Superior temporal gyrus (tissue), 1 donor: ENCODE measurements around the gene ZDHHC23.

ENCODE experiments used
- DNase-seq: peaks from one replicate; pipeline ENCODE4 v3.0.0-alpha.2; 2016; ENCODE audit errors: extremely low spot score

Gene ZDHHC23

DNA sequence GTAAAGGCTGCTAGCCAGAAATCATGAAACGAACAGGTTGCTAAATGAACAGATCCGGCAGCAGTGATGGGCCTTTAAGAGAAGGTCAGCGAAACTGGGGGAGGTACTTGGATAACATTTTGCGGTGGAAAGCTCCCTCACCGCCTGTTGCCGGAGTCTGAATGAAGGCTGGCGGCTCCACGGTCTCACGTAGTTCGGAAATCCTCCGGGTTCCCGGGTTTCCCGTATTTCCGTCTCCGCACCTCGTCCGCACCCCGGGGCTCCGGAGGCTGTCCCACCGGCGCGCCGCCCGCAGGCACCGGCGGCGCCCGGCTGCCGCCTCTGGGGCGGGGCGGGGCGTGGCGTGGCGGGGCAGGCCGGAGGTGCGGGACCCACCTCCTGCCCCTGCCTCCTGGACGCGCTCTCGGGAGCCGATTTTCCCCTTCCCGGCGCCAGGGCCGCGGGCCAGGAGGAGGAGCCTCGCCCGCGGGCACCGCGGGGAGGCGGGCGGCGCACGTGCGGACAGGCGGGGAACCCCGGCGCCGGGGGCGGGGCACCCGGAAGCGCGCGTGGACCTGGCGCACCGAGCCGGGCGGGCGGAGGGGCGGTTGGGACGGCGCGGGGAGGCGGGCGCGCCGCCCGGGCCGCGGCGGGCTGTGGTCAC, at the start of gene ZDHHC23:
Gene ZDHHC23 (plus strand): TSS at position 642 of the 643 bp plus-strand sequence. CDS start 790 bp downstream, outside the sequence.
- peak; percentile 38 for DNase-seq

DNA sequence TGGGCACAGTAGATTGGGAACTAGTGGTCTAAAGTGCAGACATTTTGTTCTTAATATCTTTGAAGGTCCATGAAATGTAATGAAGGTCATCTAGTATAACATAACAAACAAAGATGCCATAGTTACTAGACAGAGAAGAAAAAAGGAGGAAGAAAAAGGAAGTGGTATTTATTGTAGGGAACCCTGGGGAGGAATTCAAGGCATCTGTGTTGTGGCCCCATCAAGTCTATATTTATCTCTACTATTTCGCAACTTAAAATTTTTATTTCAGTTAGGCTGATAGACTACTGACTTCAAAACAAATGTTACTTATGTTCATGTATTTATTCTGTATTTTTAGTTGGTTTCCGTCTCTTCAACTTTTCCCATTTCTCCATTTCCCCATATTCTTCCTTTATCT, 48.9 kb upstream of the ZDHHC23 start:
- no peak for DNase-seq

GRCh38 chr3:113906568-113907140, 41.2 kb upstream of the ZDHHC23 start:
- no peak for DNase-seq

DNA sequence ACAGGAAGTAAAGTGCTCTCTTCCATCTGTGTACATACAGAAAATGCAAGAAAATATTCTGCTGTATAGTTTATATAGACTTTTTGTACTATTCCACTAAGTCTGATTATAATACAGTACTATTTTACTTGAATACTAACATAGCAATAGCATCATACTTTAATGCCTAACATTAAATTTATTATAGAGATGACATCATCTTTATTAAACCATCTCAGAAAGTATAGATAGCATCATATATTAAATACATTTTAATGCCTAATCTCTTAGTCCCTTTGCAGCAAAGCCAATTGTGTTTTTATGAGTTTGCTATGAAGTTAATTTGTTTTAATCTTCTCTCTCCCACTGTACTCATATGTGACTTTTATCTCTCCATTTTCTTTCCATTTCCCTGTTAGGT, 39.7 kb upstream of the ZDHHC23 start:
- DNase-seq = no peak

DNA sequence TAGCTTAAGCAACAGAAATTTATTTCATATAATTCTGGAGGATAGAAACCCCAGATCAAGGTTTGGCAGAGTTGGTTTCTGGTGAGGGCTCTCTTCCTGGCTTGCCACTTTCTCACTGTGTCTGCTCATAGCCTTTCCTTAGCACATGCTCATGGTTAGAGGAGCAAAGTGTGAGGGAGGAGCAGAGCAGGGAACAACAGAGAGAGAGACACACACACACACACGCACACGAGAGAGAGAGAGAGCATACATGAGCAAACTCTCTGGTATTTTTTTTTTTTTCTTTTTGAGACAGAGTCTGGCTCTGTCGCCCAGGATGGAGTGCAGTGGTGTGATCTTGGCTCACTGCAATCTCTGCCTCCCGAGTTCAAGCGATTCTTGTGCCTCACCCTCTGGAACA, 36.8 kb upstream of the ZDHHC23 start:
- DNase-seq = no peak

DNA sequence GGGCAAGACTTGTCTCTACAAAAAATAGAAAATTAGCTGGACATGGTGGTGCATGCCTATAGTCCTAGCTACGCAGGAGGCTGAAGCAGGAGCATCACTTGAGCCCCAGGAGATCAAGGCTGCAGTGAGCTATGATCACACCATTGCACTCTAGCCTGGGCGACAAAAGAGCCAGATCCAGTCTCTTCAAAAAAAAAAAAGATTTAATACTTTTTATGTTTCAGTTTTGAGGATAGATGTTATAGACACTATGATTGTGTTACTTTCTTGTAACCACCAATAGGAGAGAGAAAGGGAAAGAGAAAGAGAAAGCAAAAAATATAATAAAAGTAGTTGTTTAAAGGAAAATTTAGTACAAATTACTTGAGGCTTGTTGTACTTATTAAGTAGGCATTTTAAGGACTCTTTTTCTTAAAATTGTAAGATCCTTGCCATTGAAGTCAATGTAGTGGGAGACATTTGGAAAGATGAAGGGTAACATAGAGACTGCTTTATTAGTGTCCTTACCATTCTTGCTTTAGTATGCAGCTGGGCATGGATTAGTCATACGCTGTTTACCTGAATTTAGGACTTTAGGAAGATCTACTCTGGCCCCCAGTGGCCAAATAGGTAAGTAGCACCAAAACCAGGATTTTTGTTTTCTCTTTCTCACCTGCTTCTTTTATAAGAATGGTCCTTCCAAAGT, 35.1 kb upstream of the ZDHHC23 start:
- peak; percentile 52 for DNase-seq

DNA sequence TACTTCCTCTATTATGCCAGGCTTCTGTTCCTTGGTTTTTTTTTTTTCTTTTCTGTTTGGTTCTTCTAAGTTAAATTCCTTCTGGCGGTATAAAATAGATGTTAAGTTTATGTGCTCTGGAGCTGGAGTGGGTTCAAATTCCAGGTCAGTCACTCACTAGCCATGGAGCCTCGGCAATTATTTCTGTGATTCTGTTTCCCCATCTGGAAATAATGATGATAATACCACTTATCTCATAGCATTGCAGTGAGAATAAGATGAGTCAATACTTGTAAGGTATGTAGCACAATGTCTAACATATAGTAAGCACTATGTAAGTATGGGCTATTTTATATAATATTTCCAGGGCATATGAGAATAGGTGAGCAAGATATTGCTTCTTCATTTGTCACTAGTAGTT, 33.2 kb upstream of the ZDHHC23 start:
- DNase-seq = no peak

DNA sequence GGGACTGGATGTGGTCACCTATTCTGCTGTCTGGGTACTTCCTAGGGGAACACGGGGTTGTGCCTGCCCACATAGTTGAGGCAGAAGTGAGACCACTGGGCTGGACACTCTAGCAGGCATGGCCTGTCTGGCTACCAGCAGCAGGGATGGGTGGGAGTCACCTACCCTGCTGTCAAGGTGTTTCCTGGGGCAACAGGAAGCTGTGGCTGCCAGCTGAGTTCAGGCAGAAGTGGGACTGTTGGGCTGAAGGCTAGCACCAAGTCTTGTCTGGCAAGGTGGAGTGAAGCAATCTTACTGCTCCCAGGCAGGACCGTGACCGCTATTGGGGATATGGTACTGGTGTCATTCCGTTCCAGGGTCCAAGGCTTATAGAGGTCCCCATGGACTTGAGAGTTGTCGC, 20.3 kb upstream of the ZDHHC23 start:
- DNase-seq = no peak

GRCh38 chr3:113946831-113947230, 982 bp upstream of the ZDHHC23 start:
- no peak for DNase-seq

DNA sequence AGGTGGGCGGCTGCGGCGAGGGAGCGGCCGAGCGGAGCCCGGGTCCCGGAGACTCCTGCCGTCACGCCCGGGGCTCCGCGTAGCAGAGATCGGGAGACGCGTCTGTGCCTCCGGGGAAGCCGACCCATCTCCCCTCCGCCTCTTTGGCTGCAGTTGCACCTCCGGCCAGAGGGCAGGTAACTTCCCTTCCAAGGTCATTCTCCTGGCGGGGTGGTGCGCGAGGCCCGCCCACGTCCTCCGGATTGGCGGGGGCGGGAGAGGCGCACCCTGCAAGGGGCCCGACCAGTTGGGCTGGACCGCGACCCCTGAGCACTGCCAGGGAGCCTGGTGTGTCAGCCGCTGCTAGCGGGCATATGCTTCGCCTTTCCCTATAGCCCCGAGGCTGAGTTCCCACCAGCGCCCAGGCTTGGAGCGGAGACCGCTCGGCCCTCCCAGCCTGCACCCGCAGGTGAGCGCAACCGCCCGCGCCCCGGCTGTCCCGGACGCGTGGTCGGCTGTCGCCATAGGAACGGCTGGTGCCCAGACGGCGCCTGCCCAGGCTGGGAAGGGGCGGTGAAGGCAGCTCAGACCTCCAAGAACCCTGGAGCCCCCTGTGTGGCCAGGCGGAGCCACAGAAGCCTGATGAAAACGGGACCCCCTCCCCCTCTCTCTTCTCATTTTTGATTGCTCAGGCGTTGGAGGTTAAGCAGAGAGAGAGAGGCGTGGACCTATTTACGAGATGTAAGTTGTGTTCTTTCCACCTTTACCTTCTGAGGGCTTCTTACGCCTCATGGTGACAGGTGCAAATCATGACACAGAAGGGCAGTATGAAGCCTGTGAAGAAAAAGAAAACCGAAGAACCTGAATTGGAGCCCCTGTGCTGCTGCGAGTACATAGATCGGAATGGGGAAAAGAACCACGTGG, 453 bp downstream of the ZDHHC23 start:
- no peak for DNase-seq

DNA sequence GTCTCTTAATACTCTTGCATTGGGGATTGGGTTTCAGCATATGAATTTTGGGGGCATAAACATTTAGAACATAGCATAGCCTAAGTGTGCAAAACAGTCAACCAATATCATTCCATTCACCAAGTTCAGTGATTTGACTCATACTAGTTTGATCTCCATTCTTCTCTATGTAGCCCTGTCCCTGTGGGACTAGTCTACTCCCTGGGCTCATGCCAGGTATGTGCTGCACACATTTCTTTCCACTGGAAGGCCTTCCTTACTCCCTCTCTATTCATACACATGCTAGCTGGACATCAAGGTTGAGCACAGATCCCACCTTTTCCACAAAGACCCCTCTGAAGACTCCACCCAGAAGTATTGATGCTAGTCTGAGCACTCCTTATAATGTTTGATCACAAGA, 5.1 kb downstream of the ZDHHC23 start:
- no peak for DNase-seq

DNA sequence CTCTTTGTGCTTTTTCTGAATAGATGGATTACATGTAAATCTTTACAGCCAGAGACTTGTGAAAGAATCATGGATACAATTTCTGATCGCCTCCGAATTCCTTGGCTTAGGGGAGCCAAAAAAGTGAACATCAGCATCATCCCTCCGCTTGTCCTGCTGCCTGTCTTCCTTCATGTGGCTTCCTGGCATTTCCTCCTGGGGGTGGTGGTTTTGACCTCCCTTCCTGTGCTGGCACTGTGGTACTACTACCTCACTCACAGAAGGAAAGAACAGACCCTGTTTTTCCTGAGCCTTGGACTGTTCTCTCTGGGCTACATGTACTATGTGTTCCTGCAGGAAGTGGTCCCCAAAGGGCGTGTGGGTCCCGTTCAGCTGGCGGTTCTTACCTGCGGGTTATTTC, 5.9 kb downstream of the ZDHHC23 start:
- no peak for DNase-seq

- peak; percentile 65 for DNase-seq
Measured at GRCh38 chr3:113954091-113954685, 6.4 kb downstream of the ZDHHC23 start.

GRCh38 chr3:113963879-113964278, 16.1 kb downstream of the ZDHHC23 start:
- no peak for DNase-seq

GRCh38 chr3:113966172-113966571, 18.4 kb downstream of the ZDHHC23 start:
- no peak for DNase-seq

DNA sequence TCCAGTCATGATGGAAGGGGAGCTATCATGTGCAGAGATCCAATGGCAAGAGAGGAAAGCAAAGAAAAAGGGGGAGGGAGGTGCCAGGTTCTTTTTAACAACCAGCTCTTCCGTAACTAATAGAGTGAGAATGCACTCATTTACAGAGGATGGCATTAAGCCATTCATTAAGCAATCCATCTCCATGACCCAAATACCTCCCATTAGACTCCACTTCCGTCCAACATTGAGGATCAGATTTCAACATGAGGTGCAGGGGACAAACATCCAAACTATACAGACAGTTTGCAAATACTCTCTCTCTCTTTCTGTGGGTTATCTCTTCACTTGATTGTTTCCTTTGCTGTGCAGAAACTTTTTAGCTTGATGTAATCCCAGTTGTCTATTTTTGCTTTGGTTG, 21.2 kb downstream of the ZDHHC23 start:
- DNase-seq = no peak

DNA sequence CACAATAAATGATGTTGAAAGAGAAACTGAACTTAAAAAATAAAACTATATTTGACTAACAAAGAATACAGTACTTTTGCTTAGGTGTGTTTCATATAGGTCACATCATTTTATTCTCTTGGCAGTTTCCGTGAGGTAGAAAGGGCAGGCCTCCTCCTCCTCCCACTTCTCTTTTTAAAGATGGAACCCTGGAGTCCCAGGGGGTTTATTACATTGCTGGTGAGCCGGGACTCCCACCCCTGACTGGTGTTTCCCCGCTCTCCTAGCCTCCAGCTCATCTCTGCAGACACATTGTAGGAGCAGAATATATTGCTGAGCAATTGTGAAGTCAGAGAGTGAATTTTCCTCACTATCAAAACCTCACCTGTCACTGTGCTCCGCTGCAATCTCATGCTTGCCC, 30.0 kb downstream of the ZDHHC23 start:
- DNase-seq = no peak

GRCh38 chr3:113979916-113980315, 32.1 kb downstream of the ZDHHC23 start:
- DNase-seq = no peak

- DNase-seq = no peak
Measured at GRCh38 chr3:113981803-113982202, 34.0 kb downstream of the ZDHHC23 start.

GRCh38 chr3:113983544-113983943, 35.7 kb downstream of the ZDHHC23 start:
- DNase-seq = no peak

GRCh38 chr3:113985541-113985940, 37.7 kb downstream of the ZDHHC23 start:
- DNase-seq = no peak

GRCh38 chr3:114005481-114005880, 57.7 kb downstream of the ZDHHC23 start:
- DNase-seq = no peak
